ENCODE results near the gene KRTAP27-1.

KRTAP27-1 gene, protein sequence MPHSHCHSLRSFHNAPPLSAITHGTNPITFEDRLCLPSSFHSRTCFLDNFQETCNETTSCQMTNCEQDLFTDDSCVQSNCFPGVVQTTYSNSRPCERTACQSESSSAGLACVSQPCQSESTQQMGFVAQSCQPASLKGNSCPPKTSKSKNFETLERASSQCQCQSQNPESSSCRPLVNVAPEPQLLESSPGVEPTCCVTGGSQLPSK

DNA sequence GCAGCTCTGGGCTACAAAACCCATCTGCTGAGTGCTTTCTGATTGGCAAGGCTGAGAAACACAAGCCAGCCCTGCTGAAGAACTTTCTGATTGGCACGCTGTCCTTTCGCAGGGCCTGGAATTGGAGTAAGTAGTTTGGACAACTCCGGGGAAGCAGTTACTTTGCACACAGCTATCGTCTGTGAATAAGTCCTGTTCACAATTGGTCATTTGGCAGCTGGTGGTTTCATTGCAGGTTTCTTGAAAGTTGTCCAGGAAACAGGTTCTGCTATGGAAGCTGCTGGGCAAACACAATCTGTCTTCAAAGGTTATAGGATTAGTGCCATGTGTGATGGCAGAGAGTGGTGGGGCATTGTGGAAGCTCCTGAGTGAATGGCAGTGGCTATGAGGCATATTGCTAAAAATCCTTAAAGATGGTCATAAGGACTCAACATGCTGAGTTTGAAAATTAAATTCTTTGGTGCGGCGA is at the start of gene KRTAP27-1:
Gene KRTAP27-1 (minus strand): TSS at position 419 of the 469 bp plus-strand sequence. CDS start 26 bp downstream, at position 393.
- DNase-seq, result no peak

DNA sequence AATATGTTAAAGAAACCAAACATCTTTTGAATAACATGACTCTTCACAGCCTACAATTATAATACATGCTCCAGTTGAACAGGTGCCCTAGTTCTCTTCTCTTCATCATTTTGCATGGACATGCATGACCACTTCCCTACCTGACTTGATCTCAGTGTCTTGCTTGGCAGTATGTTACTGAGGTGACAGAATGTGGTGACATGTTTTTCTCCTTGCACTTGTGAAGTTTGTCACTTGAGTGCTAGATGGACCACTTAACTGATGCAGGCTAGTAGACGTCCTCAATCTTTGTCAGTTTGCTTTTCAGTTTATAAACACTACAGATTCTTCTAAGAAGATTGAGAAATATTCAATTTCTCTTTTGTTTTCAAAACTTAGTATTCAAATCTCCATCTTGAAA is 44.7 kb upstream of the KRTAP27-1 start:
- DNase-seq, result no peak

DNA sequence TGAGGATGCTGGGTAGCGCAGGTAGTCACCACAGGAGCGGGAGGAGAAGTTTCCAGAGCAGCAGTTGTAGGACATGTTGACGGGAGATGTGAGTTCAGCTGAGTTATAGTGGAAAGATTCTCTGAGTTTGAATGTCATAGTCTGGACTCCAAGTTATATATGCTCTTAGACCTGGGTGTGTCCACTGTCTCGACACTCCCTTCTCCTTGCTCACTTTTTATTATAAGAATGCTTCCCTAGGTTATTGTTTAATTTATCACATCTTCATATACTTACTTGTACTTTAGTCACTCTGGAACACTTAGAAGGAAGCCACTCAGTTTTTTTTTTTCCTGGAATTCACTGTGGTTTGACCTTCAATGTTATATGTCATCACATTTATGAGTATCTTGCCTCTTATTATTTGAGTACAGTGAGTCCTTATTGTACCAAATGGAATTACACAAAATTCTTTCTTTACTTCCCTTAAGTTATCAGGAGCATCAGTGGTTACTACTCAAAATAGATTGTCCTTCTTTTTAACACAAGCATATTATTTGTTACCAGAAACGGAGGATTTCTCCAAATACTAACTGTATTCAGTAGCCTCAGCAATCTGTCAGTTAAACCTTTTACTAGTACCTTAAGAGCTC is 34.8 kb upstream of the KRTAP27-1 start, which contains the start of gene KRTAP13-2:
Gene KRTAP13-2 (minus strand): TSS at position 133 of the 632 bp plus-strand sequence. CDS start 58 bp downstream, at position 75.
- DNase-seq, result no peak

DNA sequence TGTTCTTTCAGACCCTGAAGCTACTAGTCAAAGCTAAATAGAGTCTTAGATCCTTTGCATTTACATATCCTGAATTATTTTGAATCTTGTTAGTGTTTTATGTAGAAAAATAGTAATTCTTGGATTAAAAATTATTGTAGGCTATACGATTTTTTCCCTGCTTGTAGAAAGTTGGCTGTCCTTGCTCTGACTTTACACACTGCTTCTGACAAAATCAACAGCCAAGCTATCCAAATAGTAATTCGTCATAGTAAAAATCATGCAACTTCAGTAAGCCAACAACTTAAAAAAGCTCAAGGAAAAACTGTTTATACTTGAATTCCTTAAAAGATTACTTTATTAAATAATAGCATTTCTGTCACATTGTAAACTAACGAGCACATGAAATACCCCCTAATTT is 18.4 kb upstream of the KRTAP27-1 start:
- no peak for DNase-seq

DNA sequence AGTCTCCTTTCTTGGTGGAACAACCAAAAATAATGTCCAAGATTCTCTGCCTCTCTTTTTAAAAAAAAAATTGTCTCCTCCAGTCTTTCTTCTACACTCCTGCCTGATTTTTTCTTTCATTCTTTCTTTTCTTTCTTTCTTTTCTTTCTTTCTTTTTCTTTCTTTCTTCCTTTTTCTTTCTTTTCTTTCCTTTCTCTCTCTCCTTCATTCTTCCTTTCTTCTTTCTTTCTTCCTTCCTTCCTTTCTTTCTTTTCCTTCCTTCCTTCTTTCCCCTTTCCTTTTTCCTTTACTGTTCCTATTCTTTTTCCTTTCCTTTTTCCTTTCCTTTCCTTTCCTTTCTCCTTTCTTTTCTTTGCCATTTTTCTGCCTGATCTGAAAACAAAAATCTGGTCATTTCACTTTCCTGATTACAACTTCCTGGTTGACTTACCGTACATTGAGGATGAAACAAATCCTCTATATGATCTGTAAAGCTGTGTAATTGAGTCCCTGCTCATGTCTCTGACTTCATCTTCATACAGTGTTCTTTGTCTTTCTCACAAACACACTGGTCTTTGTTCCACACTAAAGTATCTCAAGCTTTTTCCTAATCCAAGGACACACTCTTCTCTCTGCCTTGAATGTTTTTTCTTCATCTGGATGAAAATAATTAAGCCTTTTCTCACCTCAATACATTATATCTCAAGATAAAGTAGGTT is 17.0 kb upstream of the KRTAP27-1 start:
- DNase-seq, result no peak

DNA sequence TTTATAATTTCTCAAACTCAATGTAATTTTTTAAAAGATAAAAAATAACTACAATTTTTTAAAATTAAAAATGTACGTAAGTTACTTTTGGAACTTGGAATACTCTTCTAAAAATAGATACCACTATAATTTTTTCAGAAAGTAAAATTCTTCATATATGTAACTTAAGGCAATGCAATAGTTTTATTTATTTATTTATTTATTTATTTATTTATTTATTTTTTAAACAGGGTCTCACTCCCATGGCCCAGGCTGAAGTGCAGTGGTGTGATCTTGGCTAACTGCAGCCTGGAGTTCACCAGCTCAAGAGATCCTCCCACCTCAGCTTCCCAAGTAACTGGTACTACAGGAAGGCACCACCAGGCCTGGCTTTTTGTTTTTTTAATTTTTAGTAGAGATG is 14.0 kb upstream of the KRTAP27-1 start:
- DNase-seq, result no peak

DNA sequence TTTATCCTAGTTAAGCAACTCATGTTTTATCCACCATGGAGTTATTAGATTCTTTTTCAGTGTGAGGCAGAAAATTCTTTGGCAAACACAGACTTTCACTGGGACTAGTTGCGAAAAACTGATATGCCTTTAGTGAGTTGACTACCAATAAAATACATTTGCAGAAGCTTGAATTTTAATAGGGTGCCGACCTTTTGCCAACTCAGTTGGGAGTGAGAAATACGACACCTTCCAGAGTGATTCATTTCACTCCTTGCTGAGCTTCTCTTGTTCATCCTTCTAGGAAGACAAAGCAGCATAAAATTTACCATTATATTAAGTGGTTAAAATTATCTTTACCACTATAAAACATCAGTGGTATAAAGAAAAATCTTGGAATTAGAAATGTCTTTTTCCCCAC is 12.1 kb upstream of the KRTAP27-1 start:
- no peak for DNase-seq

DNA sequence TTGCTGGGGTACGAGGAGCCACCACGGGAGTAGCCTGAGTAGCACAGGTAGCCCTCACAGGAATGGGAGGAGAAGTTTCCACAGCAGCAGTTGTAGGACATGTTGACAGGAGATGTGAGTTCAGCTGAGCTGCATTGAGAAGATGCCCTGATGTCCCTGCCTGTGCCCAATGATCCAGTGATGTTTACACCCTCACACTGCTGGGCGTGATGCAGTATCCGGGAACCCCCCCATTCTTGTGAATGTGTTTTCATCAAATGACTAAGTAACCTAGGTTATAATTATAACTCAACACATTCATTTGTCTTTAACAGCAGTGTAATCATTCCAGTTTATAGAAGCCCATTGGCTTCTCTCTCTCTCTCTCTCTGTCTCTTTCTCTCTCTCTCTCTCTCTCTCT is 11.0 kb upstream of the KRTAP27-1 start, which contains the start of gene KRTAP23-1:
Gene KRTAP23-1 (minus strand): TSS at position 101 of the 400 bp plus-strand sequence. CDS start 0 bp downstream, at position 101.
- DNase-seq, result no peak

DNA sequence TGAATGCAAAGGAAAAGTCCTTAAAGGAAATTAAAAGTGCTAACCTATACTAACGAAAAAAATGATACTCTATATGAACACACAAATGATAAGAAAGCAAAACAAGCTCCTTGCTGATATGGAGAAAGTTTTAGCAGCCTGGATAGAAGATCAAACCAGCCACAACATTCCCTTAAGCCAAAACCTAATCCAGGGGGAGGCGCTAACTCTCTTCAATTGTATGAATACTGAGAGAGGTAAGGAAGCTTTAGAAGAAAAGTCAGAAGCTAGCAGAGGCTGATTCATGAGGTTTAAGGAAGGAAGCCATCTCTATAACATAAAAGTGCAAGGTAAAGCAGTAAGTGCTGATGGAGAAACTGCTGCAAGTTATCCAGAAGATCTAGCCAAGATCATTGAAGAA is 7.5 kb upstream of the KRTAP27-1 start:
- no peak for DNase-seq

DNA sequence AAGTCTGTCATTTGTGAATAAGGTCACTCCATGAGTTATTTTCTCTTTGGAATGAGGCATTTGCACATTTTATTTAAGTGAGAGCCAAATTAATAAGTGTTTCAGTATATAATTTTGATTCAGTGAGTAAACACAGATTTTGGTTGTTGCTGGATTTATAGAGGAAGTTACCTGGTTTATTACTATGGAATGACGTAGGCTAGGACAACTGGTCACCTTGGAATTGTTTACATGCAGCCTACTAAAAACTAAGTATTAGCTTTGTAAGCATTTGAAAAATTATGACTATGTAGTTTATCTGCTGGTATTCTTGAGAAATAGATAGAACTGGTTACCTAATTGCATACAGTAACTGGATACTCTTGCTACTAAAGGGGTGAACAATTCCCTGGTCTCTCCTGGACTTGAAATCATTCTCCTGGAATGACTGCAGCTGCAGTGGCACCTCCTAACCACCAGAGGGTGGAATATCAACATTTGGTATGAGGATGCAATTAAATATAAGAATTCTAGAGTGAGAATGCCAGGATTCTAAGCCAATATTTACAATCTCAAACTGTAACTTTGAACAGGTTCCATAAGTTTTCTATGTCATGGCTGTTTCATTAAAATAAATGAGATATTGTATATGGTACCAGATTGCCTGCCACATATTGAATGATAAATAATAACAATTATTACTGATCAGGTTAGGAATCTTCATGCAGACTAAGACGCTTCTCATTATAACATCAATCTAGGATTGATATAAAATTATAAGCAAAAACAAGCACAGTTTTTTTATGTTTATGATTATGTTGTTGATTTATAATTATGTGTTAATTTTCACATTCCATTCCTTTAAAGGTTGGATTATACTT is 3.5 kb upstream of the KRTAP27-1 start:
- DNase-seq, result peak; percentile 15

DNA sequence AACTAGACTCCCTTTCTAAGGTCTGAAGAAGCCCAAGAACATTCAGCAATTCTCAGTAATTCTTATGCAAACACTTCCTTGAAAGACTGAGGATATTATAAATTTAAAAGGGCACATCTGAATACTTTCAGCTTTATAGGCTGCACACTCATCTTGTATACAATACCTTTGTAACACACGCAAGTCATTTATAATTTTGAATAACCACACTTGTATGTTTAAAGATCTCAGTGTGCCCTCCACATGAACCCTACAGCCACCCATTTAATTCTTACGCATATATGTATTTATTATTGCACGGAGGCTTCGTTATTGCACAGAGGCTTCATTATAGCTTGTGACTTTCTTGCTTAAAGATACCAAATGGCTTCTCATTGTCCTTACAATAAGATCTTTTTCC is 1.2 kb upstream of the KRTAP27-1 start:
- no peak for DNase-seq

DNA sequence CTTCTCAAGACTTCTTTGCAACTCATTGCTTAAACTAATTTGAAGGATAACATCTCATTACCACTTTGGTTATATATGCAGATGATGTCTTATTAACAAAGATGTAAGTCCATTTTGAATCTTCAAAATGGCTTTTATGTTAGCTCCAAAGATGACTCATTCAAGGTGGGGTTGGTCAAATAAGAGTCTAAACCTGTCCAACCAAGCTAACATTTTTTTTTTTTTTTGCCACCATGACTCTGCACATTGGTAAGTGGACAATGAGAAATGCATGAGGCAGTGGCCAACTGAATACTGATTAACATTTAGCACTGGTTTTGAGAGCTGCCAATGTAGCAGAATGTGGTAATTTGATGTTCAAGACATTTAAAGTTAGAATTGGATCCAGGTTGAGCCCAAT is 278 bp upstream of the KRTAP27-1 start:
- no peak for DNase-seq

DNA sequence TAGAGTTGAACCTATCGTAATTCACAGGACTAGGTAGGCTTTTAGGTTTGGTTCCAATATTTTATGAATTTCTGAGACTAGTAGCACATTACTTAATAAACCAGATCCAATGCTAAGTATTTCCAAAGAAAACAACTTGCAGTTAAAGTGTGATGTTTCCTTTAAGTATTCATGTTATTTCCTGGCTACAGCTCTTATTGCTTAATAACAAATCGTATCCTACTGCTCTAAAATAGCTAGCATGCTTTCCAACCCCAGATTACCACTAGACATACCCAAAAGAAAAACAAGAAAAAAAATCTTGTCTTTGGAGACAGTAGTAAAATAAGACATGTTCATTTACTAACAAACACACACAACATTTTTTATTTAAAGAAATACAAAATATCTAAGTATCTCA is 898 bp downstream of the KRTAP27-1 start:
- DNase-seq, result no peak

DNA sequence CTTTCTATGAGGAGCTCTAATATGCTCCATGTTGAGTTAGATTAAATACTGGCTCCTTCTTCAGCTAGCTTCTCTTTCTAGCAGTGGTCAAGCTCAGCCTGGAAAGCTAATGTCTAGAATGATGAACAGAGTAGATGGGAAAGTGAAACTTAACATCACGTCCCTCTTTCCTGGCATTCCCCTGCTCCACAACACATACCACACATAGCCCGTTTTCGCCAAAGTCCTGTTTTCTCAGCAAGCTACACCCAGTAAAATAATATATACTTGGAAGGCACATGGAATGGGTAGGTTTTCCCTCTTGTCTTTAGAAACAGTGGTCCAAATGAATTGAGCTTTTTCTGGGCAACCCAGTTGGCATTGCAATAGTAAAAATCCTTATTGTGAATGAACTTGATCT is 3.8 kb downstream of the KRTAP27-1 start:
- no peak for DNase-seq

DNA sequence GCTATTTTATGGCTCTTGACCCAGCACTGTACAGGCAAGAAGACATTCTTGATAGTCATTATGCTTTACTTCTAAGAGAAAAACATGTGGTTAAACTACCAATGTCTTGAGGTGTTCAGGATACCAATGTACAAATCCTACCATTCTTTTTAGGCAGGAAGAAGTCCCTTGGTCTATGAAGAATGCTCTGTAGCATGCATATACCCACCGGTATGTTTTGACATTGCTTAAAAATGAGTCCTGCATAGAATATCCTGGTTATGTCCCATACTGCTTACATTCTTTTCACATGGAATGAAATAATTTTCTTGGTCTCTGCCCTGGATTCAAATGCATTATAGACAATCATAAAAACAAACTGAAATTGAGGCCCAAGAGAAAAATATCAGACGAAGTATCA is 4.8 kb downstream of the KRTAP27-1 start:
- DNase-seq, result no peak

DNA sequence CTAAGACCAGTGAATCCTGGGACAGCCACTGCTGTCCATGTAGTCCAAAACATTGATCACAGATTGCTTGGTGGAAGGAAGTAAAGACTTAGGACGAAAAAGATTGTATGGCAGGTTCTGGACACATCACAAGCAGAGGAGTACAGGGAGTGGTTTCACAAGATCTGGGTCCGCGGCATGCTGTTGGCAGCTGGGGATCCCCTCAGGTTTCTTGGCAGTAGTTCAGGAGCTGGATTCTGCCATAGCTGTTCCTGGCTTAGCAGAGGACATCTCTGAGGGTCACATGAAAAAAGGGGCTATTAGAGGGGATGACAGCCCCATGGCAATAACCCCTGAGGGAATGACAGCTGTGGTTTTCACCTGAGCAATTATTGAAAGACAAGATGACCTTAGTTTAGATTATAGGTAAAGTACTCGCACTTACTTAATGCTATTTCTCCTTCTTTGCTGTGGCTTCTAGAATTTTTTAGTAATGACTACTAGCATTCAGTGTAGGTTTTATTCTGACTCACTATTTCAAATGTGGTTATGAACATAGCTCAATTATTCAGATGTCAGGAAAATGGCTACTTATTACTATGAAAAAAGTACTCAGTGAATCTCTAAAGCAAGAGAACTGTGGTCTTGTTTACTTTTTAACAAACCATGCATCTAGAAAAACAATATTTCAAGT is 8.2 kb downstream of the KRTAP27-1 start:
- DNase-seq, result no peak

DNA sequence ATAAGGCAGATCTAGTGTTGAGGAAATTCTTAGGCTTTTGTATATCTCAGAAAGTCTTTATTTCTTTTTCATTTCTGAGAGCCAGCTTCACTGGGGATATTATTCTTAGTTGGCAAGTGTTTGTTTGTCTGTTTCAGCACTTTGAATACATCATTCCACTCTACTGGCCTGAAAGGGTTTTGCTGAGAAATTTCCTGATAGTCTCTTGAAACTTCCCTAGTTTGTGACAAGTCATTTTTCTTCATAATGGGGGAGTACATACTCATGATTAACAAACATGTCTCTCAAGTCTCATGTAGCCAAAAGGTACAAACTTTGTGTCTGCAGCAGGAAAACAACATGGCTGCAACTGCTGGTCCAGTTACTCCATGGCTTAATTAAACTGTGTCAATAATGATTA is 11.1 kb downstream of the KRTAP27-1 start:
- DNase-seq, result no peak

DNA sequence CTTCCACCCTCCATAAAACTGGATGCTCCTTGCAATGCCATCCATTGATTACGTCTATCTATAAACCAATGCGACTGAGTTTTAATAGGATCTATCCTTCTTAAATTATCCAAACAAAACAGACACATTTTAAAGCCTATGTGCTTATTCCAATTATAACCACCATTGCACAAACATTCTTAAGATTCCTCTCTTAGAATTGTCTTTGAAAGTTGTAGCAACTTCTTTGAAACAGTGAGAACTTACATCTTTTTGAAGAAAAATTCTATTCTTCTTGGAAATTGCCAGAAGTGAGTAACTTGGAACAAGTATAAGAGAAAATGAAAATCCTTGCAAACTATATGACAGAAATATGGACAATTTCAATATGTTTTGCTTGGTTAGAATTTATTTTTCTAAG is 17.3 kb downstream of the KRTAP27-1 start, which contains the start of gene KRTAP26-1:
Gene KRTAP26-1 (minus strand): TSS at position 101 of the 400 bp plus-strand sequence. CDS start 280 bp downstream, outside the sequence.
- no peak for DNase-seq

DNA sequence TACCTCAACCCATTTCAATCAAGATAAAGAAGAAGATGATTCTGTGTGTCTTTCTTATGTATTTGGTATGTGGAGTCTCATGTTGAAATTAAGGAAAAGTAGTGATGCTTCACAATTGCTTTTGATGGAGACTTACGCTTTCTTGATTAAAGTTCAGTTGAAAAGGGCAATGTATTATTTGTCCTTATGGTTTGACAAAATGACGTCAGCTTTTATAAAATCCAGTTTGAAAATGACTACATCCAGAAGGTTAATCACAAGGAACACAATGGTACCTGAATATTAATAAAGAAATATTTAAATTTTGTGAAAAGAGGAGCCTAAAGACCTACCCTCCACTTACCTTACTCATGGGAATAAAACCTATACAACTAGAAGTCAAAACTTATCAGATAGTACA is 21.8 kb downstream of the KRTAP27-1 start:
- no peak for DNase-seq

DNA sequence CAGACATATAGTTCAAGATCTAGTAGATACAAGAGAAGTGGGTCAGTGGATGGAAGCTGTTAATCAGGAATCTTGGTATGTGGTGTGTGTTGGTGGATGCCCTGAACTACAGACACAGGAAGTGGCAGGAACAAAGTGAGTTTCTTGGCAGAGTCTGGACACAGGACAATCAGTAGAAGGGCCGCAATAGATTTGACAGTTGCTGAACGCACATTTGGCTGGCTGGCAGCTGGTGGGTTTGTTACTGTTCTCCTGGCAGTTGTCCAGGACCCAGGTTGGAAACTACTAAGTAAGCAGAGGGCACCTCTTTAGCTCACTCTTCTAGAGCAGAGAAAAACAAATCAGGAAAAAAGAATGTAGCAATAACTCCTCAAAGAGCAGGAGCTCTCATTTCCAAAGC is 30.6 kb downstream of the KRTAP27-1 start:
- DNase-seq, result no peak

DNA sequence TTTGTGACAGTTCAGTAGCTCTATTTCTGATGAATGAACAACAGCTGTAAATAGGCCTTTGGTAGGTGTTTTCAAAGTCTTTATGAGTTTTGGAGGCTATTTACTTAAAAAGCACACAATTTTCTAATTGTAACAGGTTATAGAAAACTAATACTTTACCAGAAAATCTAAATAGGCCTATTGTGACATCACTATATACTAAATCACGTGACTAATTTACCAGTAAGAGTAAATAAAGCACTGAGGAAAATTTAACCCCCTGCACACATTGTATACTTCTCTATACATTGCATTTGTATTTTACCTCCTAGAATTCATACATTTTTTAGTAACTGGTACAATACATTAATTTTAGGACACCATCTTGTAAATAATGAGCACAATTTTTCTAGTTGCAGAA is 32.4 kb downstream of the KRTAP27-1 start:
- DNase-seq, result no peak

DNA sequence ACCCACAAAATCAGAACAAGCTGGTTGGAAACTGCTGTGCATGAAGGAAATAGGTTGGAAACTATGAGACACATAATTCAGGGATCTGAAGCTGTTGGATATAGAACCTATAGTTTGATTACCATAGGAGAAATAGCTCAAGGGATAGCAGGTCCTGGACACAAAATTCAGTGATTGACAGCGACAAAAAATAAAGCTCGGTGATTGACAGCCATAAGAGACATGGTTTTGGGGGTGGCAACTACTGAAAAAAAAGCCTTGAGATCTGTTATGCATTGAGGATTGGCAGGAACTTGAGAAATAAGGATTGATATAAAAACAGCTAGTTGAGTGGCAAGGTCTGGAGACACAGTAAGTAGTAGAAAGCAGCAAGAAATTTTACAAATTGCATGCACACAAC is 48.3 kb downstream of the KRTAP27-1 start, which contains the start of gene KRTAP25-1:
Gene KRTAP25-1 (minus strand): TSS at position 300 of the 400 bp plus-strand sequence. CDS start 24 bp downstream, at position 276.
- DNase-seq, result no peak
